Upper lobe of left lung (tissue), 4 donors: Measurements from ENCODE around the gene ATP13A1.

Experiments
- EP300 ChIP-seq, 4 donors: sonication (generic); formaldehyde crosslinking; IDR thresholded peaks; one replicate each; pipeline ENCODE4 v1.5.1; 2017; ENCODE audit warnings: antibody characterized with exemption in 4 of 4, control low read depth in 2 of 4
- POLR2A ChIP-seq, 4 donors: fragments of 450-650 bp; IDR thresholded peaks; one replicate each; pipeline ENCODE4 v1.5.1; 2016 to 2017; ENCODE audit warnings: antibody characterized with exemption in 4 of 4, mild to moderate bottlenecking in 2 of 4
- POLR2AphosphoS5 ChIP-seq, 2 donors: sonication (generic); formaldehyde crosslinking; IDR thresholded peaks; one replicate each; pipeline ENCODE4 v1.5.1; 2017; ENCODE audit warnings: antibody characterized with exemption in 2 of 2
- TF ChIP-seq, protein P1 (sequence below), 6 experiments: fragments of 450-650 bp in 4 of 6; fragments of 200-600 bp in 2 of 6; sonication (generic) in 2 of 6; IDR thresholded peaks; one replicate each; pipeline ENCODE4 v1.5.1; 2016 to 2019; ENCODE audit warnings: antibody characterized with exemption in 6 of 6

DNA sequence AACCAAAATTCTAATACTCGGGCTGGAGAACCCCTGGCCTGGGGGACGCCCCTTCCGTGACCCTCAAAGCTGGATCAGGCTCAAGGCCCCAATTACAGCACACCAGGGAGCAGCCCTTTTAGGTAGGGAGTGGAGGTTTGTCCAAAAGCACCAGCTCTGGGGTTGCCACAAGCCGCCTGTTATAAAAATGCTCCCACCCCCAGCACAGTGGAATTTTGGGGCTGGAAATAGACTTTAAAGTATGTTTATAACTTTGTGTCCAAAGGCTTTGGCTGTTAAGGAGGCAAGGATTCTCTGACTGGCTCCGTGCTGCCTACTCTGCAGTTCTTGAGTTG lies 19.5 kb downstream of the ATP13A1 start:
- no peak for TF ChIP-seq POLR2A (IDR thresholded peaks at IDR 0.05)
- TF ChIP-seq POLR2AphosphoS5 (IDR thresholded peaks at IDR 0.05): no peak
- TF ChIP-seq, protein P1, sequence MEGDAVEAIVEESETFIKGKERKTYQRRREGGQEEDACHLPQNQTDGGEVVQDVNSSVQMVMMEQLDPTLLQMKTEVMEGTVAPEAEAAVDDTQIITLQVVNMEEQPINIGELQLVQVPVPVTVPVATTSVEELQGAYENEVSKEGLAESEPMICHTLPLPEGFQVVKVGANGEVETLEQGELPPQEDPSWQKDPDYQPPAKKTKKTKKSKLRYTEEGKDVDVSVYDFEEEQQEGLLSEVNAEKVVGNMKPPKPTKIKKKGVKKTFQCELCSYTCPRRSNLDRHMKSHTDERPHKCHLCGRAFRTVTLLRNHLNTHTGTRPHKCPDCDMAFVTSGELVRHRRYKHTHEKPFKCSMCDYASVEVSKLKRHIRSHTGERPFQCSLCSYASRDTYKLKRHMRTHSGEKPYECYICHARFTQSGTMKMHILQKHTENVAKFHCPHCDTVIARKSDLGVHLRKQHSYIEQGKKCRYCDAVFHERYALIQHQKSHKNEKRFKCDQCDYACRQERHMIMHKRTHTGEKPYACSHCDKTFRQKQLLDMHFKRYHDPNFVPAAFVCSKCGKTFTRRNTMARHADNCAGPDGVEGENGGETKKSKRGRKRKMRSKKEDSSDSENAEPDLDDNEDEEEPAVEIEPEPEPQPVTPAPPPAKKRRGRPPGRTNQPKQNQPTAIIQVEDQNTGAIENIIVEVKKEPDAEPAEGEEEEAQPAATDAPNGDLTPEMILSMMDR (IDR thresholded peaks at IDR 0.05): no peak
- TF ChIP-seq EP300 (IDR thresholded peaks at IDR 0.05): no peak
